HG02852 (cell line): Measurements from ENCODE around the gene PSPH.
"Not testable (repeated sequence)": the region's sequence is repeated elsewhere in the genome, so short reads cannot be mapped to it uniquely, and the experiment has no call there.

Experiments
- ATAC-seq: cut with Tn5 transposase; IDR thresholded peaks from one replicate; pipeline ENCODE4 v1.9.1; 2021; ENCODE audit warnings: mild to moderate bottlenecking, moderate library complexity; ENCODE audit not compliant: unreplicated experiment

The PSPH gene

DNA sequence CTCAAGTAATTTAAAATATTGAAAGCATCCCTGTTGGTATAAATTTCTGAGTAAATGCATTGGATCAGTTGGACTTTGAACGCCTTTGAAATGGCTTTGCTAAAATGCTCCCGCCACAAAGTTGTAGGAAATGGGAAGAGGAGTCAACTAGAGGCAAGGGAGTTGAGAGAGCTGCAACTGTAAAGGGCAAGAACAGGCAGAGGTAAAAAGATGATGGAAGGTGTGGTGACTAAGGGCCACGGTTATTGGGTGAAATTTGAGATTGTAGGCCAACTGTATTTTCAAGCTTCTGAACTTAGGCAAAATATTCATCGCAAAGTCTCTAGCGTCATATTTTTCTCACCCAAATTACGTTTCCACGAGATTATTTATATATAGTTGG lies 12.2 kb upstream of the PSPH start:
- ATAC-seq: no peak

DNA sequence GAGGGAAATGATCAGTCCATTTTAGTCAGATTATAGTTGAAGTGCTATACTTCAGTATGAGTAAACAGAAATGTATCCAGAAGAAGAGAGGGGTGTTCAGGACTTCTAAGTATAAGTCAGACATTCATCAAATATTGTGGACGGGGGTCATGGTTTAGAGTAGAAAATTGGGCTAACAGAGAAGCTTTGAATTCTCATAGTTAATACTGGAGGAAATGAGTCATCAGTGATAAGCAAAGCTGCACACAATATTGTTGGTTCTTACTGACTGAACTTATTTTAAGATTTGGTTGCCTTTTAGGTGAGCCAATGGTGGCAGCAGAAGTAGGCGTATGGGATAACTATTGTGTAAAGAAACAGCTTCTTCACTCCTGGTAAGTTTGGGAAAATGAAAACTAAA lies 11.1 kb upstream of the PSPH start:
- no peak for ATAC-seq

DNA sequence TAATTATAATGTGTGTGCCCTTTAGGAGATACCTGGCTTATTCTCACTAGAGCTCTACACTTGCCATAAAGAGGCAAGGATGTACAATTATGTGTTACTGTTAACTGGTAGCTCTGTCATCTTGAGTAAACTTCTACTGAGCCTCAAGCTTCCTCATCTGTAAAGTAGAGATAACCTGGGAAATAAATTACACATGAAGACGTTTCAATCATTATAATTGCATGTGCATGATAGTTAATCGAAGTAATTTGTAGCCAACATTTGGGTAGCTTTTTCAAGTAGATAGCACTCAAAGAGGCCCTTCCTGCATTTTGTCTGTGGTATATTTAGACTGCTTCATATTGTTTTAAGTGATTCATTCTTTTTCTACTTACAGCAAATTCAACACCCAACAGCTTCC lies 2.7 kb upstream of the PSPH start:
- no peak for ATAC-seq

DNA sequence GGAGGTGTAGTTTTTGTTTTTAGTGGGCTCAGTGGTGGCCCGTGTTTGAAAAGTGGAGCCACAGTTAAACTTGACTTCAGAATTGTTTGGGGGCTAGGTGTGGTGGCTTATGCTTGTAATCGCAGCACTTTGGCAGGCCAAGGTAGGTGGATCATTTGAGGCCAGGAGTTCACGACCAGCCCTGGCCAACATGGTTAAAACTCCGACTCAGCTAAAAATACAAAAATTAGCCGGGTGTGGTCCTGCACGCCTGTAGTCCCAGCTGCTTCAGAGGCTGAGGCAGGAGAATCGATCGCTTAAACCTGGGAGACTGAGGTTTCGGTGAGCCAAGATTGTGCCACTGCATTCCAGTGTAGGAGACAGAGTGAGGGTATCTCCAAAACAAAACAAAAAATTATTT lies 2.1 kb upstream of the PSPH start:
- no peak for ATAC-seq

DNA sequence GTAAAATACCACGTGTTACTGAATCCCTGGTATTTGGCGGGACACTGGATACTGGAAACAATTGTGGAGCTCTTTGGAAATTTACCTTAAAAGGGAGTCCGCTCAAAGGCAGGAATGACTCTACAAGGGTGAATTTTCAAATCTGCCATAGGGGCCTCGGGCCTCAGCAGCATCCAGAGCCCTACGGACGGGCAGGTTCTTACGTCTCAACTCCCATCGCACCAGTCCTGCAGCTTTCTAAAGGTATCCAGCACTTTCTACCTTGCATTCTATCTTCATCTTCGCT lies 248 bp downstream of the PSPH start:
- ATAC-seq: no peak

DNA sequence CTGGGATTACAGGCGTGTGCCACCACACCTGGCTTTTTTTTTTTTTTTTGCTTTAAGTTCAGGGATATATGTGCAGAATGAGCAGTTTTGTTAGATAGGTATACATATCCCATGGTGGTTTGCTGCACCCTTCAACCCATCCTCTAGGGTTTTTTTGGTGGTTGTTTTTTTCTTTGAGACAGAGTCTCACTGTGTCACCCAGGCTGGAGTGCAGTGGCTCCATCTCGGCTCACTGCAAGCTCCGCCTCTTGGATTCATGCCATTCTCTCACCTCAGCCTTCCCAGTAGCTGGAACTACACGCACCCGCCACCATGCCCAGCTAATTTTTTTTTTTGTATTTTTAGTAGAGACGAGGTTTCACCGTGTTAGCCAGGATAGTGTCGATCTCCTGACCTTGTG lies 2.5 kb downstream of the PSPH start:
- not testable (repeated sequence) for ATAC-seq

DNA sequence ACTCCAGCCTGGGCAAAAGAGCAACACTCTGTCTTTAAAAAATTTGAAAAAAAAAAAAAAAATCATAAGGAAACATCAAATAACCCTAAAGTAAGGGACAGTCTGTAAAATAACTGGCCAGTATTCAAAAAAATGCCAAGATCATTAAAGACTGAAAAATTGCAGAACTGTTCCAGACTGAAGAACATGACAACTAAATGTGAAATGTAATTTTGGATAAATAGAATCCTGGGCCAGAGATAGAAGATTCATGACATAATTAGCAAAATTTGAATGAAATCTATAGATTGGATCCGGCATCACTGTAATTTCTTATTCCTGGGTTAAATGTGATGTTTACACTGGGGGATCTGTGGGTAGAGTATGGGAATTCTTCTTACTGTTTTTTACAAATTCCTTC lies 3.0 kb downstream of the PSPH start:
- no peak for ATAC-seq

DNA sequence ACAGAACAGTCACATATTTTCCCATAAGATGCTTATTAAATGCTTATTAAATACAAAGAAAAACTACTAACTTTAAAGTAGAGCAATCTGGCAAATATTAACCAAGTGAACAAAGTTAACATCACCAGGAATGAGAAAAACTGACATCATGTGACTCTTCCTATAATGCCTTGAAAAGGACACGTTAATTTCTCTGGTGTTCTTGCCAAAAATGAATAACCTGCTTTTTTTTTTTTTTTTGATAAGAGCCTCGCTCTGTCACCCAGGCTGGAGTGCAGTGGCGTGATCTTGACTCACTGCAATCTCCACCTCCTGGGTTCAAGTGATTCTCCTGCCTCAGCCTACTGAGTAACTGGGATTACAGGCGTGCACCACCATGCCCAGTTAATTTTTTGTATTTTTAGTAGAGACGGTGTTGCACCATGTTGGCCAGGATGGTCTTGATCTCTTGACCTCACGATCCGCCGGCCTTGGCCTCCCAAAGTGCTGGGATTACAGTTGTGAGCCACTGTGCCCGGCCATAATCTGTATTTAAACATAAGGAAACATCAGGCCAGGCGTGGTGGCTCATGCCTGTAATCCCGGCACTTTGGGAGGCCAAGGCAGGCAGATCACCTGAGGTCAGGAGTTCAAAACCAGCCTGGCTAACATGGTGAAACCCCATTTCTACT lies 3.7 kb downstream of the PSPH start:
- ATAC-seq: not testable (repeated sequence)

DNA sequence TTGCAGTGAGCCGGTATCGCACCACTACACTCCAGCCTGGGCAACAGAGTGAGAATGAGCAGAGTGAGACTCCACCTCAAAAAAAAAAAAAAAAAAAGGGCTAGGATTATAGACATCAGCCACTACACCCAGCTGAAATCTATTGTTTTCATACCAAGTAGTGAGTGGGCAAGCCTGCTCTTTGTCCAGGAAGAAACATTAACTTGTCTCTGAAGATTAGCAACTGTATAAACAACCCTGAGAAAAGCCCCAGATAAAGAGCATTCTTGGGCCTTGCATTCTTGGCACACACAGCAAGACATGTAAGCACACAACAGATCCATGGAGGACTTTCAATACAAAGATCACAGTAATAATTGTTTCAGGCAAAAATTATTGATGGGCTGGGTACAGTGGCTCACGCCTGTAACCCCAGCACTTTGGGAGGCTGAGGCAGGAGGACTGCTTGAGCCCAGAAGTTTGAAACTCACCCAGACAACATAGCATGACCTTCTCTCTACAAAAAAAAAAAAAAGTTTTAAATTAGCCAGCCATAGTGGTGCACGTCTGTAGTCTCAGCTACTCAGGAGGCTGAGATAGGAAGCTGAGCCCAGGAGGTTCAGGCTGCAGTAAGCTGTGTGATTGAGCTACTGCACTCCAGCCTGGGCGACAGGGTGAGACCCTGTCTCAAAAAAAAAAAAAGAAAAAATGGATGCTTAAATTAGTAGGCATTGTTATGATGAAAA lies 4.4 kb downstream of the PSPH start:
- ATAC-seq: no peak

DNA sequence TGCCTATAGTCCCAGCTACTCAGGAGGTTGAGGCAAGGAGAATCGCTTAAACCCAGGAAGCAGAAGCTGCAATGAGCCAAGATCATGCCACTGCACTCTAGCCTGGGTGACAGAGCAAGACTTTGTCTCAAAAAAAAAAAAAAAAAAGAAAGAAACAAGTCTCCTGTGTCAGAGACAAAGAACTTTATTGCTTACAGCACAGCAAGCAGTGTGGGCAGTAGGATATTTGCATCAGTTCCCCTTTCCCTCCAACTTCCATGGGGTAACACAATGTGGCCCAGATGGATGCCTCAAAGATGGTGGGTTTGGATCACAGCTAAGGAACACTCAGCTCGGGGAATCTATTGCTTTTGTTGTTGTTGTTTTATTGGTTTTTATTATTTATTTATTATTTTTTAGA lies 5.5 kb downstream of the PSPH start:
- not testable (repeated sequence) for ATAC-seq

DNA sequence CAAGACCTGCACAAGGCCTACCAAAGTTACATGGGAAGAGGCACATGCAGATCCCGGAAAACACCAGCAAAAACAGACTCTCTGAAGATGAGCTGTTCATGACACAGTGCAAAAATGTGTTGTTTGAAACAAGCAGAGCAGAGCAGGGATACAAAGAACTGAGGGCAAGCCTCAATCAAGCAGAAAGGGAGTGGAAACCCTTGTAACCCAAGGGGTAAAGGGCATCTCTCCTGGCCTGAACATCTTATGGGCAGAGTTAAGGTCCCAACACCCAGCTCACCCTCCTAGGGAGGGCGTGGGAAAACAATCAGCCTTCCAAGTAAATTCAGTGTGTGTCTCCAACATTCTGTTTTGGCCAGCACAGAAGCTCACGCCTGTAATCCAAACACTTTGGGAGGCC lies 10.5 kb downstream of the PSPH start:
- ATAC-seq: no peak

DNA sequence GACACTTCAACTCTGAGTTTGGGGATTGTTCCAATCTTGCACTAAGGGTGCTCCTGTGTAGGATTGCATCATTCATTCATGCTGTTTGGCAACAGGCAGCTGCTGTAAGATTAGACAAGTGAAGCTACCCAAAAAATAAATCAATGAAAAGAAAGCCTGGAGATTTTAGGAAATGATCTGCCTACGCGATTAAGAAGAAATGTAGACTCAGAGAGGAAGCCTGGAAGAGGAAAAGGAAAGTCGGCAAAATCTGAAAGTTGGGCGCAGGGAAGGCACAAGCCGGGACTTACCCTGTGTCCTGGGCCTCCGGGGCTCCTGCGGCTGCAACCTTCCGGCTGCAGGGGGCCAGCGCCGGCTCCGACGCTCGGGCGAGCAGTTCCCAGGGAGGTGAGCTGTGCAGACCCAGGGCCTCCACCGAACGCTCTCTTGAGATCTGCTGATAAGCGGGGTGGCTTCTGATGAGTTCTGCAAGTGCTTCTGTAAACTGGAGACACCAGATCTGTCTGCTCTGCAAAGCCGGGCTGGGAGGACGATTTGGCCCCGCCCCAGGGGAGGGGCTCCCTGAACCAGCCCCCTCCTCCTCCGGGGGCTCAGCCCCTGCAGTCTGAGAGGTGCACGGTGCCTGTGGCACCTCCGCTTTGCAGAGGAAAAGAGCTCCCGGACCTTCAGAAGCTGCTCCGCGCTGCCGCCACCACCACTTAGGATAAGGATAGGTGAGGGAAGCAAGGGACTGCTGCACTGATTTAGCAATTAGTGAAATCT lies 17.4 kb downstream of the PSPH start:
- ATAC-seq: peak; percentile 97

DNA sequence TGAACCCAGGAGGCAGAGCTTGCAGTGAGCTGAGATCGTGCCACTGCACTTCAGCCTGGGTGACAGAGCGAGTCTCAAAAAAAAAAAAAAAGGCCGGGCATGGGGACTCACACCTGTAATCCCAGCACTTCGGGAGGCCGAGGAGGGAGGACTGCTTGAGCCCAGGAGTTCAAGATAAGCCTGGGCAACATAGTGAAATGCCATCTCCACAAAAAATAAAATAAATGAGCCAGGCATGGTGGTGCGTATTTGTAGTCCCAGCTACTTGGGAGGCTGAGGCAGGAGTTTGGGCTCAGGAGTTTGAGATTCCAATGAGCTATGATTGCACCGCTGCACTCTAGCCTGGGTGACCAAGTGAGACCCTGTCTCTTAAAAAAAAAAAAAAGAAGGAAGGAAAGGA lies 18.7 kb downstream of the PSPH start:
- ATAC-seq: not testable (repeated sequence)

DNA sequence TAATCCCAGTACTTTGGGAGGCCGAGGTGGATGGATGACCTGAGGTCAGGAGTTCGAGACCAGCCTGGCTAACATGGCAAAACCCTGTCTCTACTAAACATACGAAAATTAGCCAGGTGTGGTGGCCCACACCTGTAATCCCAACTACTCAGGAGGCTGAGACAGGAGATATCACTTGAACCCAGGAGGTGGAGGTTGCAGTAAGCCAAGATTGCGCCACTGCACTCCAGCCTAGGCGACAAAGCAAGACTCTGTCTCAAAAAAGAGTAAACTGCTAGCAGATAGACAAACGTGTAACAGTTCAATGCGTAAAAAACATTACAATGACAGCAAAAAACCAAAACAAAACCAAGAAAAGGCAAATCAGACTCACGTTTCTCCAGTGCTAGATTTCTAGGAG lies 19.7 kb downstream of the PSPH start:
- ATAC-seq: not testable (repeated sequence)

DNA sequence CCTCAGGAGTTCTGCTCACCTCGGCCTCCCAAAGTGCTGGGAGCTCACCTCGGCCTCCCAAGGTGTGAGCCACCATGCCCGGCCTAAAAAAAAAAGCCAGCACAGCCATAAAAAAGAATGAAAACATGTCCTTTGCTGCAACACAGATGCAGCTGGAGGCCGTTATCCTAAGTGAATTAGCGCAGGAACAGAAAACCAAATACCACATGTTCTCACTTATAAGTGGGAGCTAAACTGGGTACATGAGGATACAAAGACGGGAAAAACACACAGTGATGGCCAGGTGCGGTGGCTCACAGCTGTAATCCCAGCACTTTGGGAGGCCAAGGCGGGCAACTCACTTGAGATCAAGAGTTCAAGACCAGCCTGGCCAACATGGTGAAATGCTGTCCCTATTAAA lies 20.9 kb downstream of the PSPH start:
- ATAC-seq: no peak

DNA sequence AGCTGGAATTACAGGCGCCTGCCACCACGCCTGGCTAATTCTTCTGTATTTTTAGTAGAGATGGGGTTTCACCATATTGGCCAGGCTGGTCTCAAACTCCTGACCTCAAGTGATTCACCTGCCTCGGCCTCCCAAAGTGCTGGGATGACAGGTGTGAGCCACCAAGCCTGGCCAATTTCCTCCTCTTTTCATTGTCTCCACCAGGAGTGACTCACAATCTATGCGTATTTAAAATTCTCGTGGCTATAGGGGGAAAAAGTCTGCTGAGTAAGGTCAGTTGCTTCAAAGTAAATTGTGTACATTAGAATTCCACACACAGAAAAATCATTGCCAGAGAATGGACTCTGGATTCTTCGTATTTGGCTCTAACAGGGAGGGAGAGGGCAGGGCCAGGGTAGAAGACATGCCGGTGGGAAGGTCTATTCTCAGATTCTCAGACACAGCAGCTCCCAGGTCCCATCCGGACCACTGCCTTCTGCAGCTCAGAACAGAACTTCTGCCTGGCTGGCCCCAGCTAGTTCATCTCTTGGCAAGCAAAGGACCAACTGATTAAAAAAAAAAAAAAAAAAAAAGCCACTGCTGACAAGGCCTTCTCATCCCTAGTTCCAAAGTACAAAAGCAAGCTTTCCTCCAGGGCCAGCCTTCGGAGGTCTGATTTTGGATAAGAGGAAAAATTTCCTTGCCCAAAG lies 22.2 kb downstream of the PSPH start:
- no peak for ATAC-seq

DNA sequence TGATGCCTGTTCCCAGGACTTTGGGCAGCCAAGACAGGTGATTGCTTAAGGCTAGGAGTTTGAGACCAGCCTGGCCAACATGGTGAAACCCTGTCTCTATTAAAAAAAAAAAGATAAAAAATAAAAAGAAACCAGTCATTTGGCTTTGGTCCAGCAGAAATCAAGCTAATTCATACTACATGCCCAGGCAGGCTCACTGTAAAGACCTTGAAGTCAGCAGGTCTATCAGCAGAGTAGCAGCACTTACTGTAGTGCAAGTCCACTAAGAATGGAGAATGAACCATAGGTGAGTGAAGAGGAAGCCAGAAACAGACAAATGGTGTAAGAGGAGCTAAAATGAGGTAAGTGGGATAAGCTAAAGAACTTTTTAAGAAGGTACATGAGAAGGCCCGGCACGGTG lies 24.7 kb downstream of the PSPH start:
- ATAC-seq: no peak

DNA sequence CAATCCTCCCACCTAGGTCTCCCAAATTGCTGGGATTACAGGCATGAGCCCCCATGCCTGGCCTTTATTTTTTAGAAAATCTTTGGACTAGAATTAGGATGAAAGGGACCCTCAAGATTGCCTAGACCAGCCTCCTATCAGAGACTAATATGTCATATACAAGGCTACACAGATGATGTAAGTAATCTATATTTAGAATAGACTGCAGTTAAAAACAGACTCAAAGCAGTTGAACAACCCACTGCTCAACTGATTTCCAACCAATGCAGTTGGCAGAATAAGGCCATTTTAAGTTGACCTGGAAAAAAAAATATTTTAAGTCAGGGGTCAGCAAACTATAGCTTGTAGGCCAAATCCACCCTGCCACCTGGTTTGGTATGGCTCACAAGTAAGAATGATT lies 27.7 kb downstream of the PSPH start:
- no peak for ATAC-seq

DNA sequence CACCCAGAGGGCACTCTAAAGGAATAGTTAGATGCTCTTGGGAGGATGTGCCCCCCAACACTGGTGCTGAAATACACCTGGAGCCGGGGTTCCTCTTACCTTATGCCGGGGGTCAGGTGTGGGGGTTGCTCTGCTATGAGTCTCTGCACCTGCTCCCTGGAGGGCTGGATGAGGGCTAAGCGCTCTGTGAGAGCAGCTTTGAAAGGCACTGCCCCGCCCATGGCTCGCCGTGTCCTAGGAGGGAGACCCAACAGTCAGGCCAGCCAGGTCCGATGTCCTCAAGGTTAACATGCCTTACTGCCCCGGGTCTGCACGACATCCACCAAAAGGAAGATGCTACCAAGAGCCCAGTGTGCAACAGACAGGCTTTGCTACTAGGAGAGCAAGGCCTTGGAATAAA lies 31.7 kb downstream of the PSPH start:
- no peak for ATAC-seq

DNA sequence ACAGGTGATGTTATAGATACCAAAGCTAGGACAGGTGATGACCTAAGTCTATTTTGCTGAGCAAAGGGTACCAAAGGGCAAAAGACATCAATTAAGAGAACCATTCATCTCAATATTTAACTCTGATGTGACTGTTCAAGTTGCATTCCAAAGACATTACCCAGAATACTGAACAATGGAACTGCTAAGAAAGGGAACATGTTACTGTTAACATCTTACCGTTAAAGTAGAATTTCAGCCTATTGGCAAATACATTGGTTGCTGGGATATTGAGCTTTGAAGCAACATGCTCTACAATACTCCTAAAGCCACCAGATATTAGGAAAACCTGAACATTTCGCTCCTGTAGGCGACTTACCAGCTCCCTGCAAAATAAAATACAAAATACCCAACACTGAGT lies 34.2 kb downstream of the PSPH start:
- not testable (repeated sequence) for ATAC-seq

DNA sequence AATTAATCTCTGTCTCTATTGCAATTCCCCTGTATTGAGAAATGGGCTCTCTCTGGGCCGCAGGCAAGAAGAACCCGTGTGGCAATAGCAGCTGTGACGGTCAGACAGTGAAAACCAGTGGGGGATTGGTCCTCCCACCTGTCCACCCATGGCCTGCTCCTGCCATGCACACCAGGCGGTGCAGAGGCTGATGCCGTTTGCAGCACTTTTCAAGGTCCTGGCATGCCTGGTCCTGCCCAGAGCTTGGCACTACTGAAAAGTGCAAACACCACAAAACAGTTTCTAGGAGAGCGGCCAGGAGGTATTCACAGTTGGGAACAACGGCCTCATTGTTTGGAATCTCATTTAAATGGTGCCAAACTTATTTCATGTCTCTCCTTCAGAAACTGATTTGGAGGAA lies 41.5 kb downstream of the PSPH start:
- ATAC-seq: no peak

DNA sequence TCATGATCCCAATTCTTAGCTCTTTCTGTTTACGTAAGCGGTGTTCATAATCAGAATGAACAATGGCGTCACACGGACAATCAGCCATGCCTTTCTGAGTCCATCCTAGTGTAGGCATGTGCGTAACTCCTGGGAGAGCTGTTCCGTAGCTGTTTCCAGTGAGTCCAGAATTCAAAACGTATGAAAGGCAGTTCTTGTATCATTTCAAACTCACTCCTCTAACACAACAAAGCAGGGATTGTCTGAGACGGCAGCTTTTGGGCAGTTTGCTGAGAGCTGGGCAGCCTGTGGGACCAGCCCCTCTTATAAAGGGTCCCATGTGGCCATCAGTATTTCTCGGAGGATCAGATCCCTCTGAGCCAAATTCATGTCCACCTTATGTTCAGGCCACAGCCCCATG lies 43.4 kb downstream of the PSPH start:
- ATAC-seq: no peak
